Measurements from ENCODE around the gene GRAP. TPM values are rescaled to one million over a fixed set of nuclear protein-coding genes. Genes with fewer than 3 reads are reported as not detected.
"Not testable (repeated sequence)": the region's sequence is repeated elsewhere in the genome, so short reads cannot be mapped to it uniquely, and the experiment has no call there.

The GRAP gene
- total RNA-seq, 2 donors from 2014 or later = 12.7 to 13.7 TPM

GRCh38 chr17:19048826-19049225, 2.1 kb upstream of the GRAP start:
- not testable (repeated sequence) for ATAC-seq, H3K9me3 Mint-ChIP-seq, H3K36me3 Mint-ChIP-seq, H3K27ac Mint-ChIP-seq
- DNase-seq (ENCODE audit: low spot score in 2 of 2) = peak in 1 of 2 donors; percentile 43

GRCh38 chr17:19047510-19047909, 753 bp upstream of the GRAP start:
- not testable (repeated sequence) for DNase-seq (ENCODE audit: low spot score in 2 of 2); H3K9me3 Mint-ChIP-seq; ATAC-seq; H3K27ac Mint-ChIP-seq; H3K36me3 Mint-ChIP-seq

- H3K36me3 Mint-ChIP-seq; DNase-seq (ENCODE audit: low spot score in 2 of 2); H3K27ac Mint-ChIP-seq; H3K9me3 Mint-ChIP-seq: not testable (repeated sequence)
- ATAC-seq = peak; percentile 40 to 42
Measured at GRCh38 chr17:19044643-19045042, 2.1 kb downstream of the GRAP start.

- DNase-seq (ENCODE audit: low spot score in 2 of 2); H3K9me3 Mint-ChIP-seq; H3K27ac Mint-ChIP-seq; H3K36me3 Mint-ChIP-seq: not testable (repeated sequence)
- ATAC-seq = peak in 1 of 2 donors; percentile 19
Measured at GRCh38 chr17:19043032-19043431, 3.7 kb downstream of the GRAP start.

- not testable (repeated sequence) for DNase-seq (ENCODE audit: low spot score in 2 of 2); ATAC-seq; H3K36me3 Mint-ChIP-seq; H3K27ac Mint-ChIP-seq; H3K9me3 Mint-ChIP-seq
Measured at GRCh38 chr17:19042369-19042768, 4.4 kb downstream of the GRAP start.

- not testable (repeated sequence) for H3K9me3 Mint-ChIP-seq, ATAC-seq, H3K36me3 Mint-ChIP-seq, H3K27ac Mint-ChIP-seq
- peak in 1 of 2 donors; percentile 54 for DNase-seq (ENCODE audit: low spot score in 2 of 2)
Measured at GRCh38 chr17:19041871-19042270, 4.9 kb downstream of the GRAP start.

- not testable (repeated sequence) for H3K9me3 Mint-ChIP-seq; DNase-seq (ENCODE audit: low spot score in 2 of 2); H3K27ac Mint-ChIP-seq; H3K36me3 Mint-ChIP-seq; ATAC-seq
Measured at GRCh38 chr17:19040350-19040749, 6.4 kb downstream of the GRAP start.

GRCh38 chr17:19038730-19039129, 8.0 kb downstream of the GRAP start:
- ATAC-seq = peak; percentile 33 to 34
- H3K36me3 Mint-ChIP-seq; H3K27ac Mint-ChIP-seq; DNase-seq (ENCODE audit: low spot score in 2 of 2); H3K9me3 Mint-ChIP-seq: not testable (repeated sequence)

GRCh38 chr17:19038007-19038406, 8.8 kb downstream of the GRAP start:
- not testable (repeated sequence) for H3K36me3 Mint-ChIP-seq; DNase-seq (ENCODE audit: low spot score in 2 of 2); H3K27ac Mint-ChIP-seq; H3K9me3 Mint-ChIP-seq
- peak; percentile 56 for ATAC-seq

- H3K36me3 Mint-ChIP-seq; ATAC-seq; DNase-seq (ENCODE audit: low spot score in 2 of 2); H3K27ac Mint-ChIP-seq; H3K9me3 Mint-ChIP-seq: not testable (repeated sequence)
Measured at GRCh38 chr17:19037547-19037946, 9.2 kb downstream of the GRAP start.

GRCh38 chr17:19036186-19036585, 10.6 kb downstream of the GRAP start:
- not testable (repeated sequence) for H3K36me3 Mint-ChIP-seq; ATAC-seq; H3K27ac Mint-ChIP-seq; H3K9me3 Mint-ChIP-seq; DNase-seq (ENCODE audit: low spot score in 2 of 2)

GRCh38 chr17:19032377-19032988, 14.3 kb downstream of the GRAP start:
- H3K27ac Mint-ChIP-seq; DNase-seq (ENCODE audit: low spot score in 2 of 2); H3K36me3 Mint-ChIP-seq; H3K9me3 Mint-ChIP-seq: not testable (repeated sequence)
- peak; percentile 89 to 90 for ATAC-seq

GRCh38 chr17:19031729-19032128, 15.0 kb downstream of the GRAP start:
- DNase-seq (ENCODE audit: low spot score in 2 of 2) = peak; percentile 58 to 63
- not testable (repeated sequence) for H3K36me3 Mint-ChIP-seq, H3K27ac Mint-ChIP-seq, H3K9me3 Mint-ChIP-seq
- ATAC-seq = peak; percentile 83 to 84

GRCh38 chr17:19030771-19031449, 15.8 kb downstream of the GRAP start:
- not testable (repeated sequence) for ATAC-seq; H3K36me3 Mint-ChIP-seq; H3K27ac Mint-ChIP-seq; DNase-seq (ENCODE audit: low spot score in 2 of 2); H3K9me3 Mint-ChIP-seq

GRCh38 chr17:19029740-19030139, 17.0 kb downstream of the GRAP start:
- H3K9me3 Mint-ChIP-seq; H3K27ac Mint-ChIP-seq; H3K36me3 Mint-ChIP-seq; DNase-seq (ENCODE audit: low spot score in 2 of 2); ATAC-seq: not testable (repeated sequence)

- H3K36me3 Mint-ChIP-seq, H3K27ac Mint-ChIP-seq, H3K9me3 Mint-ChIP-seq: not testable (repeated sequence)
Measured at GRCh38 chr17:19028671-19029070, 18.1 kb downstream of the GRAP start.

GRCh38 chr17:19024101-19025078, 22.4 kb downstream of the GRAP start:
- Mint-ChIP-seq H3K9me3 (no peaks in the 10 kb centered on the region), H3K27ac (peak overlapping the region; percentile 36 to 92), H3K36me3 (peaks cover 0 to 6% of the 10 kb centered on the region in 2 donors)
- ATAC-seq (peak; percentile 52 to 71), DNase-seq (ENCODE audit: low spot score in 2 of 2) (no peak)

More at GRCh38 chr17:19028671-19029070, 18.1 kb downstream of the GRAP start:
- DNase-seq (ENCODE audit: low spot score in 2 of 2); ATAC-seq: not testable (repeated sequence)

Measured in activated naive CD4-positive, alpha-beta T cell treated with anti-CD3 and anti-CD28 coated beads, Interleukin-2, amount 50 U/mL, for 72 hours (primary cell).